Esophagus (tissue), 2 donors: ENCODE data around the gene COL4A3. TPM values are rescaled to one million over a fixed set of nuclear protein-coding genes. Genes with fewer than 3 reads are reported as not detected.
"Not testable (repeated sequence)": the region's sequence is repeated elsewhere in the genome, so short reads cannot be mapped to it uniquely, and the experiment has no call there.

Experiments
- H3K27ac ChIP-seq, 2 donors: one replicate each; pipeline ENCODE4 v1.5.1; 2013; ENCODE audit warnings: low read depth in 2 of 2, mild to moderate bottlenecking in 2 of 2, inconsistent platforms in 1 of 2, low read length in 1 of 2, moderate library complexity in 1 of 2
- H3K27me3 ChIP-seq, 2 donors: one replicate each; pipeline ENCODE4 v1.6.1; 2013; ENCODE audit warnings: low read length in 2 of 2, control low read depth in 1 of 2, mild to moderate bottlenecking in 1 of 2; ENCODE audit not compliant: insufficient read depth in 2 of 2, control insufficient read depth in 1 of 2
- H3K36me3 ChIP-seq, 2 donors: one replicate each; pipeline ENCODE4 v1.6.1; 2013; ENCODE audit warnings: low read length in 1 of 2; ENCODE audit not compliant: control insufficient read depth in 2 of 2, insufficient read depth in 2 of 2
- H3K4me1 ChIP-seq, 2 donors: one replicate each; pipeline ENCODE4 v1.6.1; 2013; ENCODE audit warnings: low read length in 1 of 2; ENCODE audit not compliant: control insufficient read depth in 2 of 2, insufficient read depth in 2 of 2
- H3K4me3 ChIP-seq, 2 donors: one replicate each; pipeline ENCODE4 v1.5.1; 2013; ENCODE audit warnings: low read length in 2 of 2, mild to moderate bottlenecking in 2 of 2, low read depth in 1 of 2, moderate library complexity in 1 of 2
- H3K9me3 ChIP-seq, 2 donors: one replicate each; pipeline ENCODE4 v1.6.1; 2013; ENCODE audit warnings: mild to moderate bottlenecking in 2 of 2, low read depth in 1 of 2, low read length in 1 of 2, moderate library complexity in 1 of 2; ENCODE audit not compliant: control insufficient read depth in 2 of 2, insufficient read depth in 1 of 2
- WGBS, 2 donors: extraction: QIAGEN DNeasy Blood & Tissue Kit; methylation state at CpG; one replicate each; pipeline ENCODE4 v1.1.7; 2013; 5-methylcytosine and 5-hydroxymethylcytosine counted together
- polyA plus RNA-seq, 2 donors: library from polyadenylated mRNA; stranded (reverse); fragments of 200-250 nt; gene quantifications; one replicate each; pipeline ENCODE4 v1.2.3, GENCODE V29; 2013
- donor health status: healthy with polysubstance abuse.
- donor health status: Bipolar disorder and iron deficiency.

COL4A3 gene
- polyA plus RNA-seq, 2 donors, result 0.18 to 0.44 TPM

DNA sequence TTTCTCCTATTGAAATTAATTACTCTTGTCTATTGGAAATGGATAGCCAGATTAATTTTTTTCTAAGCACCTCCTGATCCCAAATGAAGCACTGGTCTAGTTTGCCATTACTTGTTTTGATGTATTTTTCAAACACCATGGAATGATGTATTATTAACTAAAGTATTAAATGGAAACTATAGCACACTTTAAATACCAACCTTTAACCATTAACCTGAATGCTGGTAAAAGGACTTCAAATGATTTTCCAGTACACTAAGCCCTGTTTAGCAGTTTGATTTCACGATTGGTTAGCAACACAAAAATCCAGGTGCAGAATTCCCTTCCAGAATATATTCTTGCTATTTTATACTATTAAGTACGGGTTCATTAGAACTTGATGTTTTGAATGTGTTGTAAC lies 37.3 kb downstream of the COL4A3 start:
- no peaks in the 10 kb centered on the region for H3K9me3 ChIP-seq
- no peaks in the 10 kb centered on the region for H3K27me3 ChIP-seq
- no peak overlapping the region for H3K27ac ChIP-seq
- no peaks in the 10 kb centered on the region for H3K36me3 ChIP-seq
- no peaks in the 10 kb centered on the region for H3K4me1 ChIP-seq
- H3K4me3 ChIP-seq, result no peak overlapping the region
- WGBS, 2 donors, result 62 to 67% methylated on average over 2 of the region's 2 CpGs

DNA sequence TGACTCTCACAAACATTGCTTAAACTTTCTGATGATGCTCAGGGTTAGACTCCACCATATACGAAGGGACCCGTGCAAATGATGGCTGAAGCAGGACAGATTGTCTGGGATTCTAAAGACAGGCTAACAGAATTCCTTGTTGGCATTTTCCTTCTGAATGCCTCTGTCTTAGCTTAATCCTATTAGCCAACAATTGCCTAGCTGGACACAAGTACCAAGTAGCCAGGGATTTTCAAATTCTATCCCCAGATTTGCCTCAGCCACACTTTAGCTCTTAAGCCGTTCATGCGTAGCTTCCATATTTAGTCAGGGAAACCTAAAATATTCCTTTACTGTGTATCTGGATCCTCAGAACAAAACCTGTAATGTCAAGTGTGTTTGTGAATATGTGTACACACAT lies 40.0 kb downstream of the COL4A3 start:
- no peak overlapping the region for H3K27ac ChIP-seq
- WGBS, 2 donors, result 91 to 98% methylated on average over 4 of the region's 4 CpGs

DNA sequence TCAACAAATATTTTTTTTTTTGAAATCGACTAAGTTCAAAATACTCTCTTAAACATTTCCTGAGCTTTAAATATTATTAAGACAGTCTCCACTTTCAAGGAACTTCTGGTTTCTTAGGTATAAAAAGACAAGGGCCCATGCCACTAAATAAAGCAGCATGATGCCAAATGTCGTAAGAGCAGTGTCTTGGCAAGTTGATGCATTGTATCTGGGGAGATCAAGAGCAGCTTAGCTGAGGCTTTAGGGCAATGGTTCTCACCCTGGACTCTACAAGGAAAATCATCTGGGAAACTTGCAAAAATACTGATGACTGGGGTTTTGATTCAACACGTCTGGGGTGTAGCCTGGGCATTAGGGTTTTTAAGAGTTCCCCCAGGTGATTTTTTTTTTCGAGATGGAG lies 41.3 kb downstream of the COL4A3 start:
- Histone ChIP-seq H3K27ac (no peak overlapping the region), H3K4me3 (no peak overlapping the region), H3K36me3 (no peaks in the 10 kb centered on the region), H3K9me3 (no peaks in the 10 kb centered on the region), H3K4me1 (no peaks in the 10 kb centered on the region), H3K27me3 (no peaks in the 10 kb centered on the region)
- 44 to 63% methylated on average over 4 of the region's 4 CpGs for WGBS, 2 donors

More for the DNA sequence above, 40.0 kb downstream of the COL4A3 start:
- Histone ChIP-seq H3K36me3 (no peaks in the 10 kb centered on the region), H3K27me3 (no peaks in the 10 kb centered on the region), H3K4me1 (no peaks in the 10 kb centered on the region), H3K4me3 (no peak overlapping the region), H3K9me3 (no peaks in the 10 kb centered on the region)

DNA sequence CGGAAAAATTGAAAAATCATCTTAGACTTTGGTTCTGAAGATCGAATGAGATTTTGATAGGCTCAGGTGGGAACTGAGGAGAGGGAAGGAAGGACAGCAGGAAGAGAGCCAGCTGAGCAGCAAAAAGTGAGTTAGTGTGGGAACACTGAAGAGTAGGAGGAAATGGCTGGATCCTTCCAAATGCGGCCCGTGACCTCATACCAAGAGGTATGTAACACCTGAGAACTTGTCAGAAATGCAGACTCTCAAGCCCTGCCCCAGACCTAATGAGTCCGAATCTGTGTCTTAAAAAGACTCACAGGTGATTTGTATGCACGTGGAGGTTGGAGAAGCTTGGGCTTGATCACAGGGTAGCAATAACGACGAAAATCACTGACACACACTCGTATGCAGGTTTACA lies 42.0 kb downstream of the COL4A3 start:
- Histone ChIP-seq H3K27me3 (no peaks in the 10 kb centered on the region), H3K36me3 (no peaks in the 10 kb centered on the region), H3K4me3 (no peak overlapping the region), H3K27ac (no peak overlapping the region), H3K4me1 (no peaks in the 10 kb centered on the region), H3K9me3 (no peaks in the 10 kb centered on the region)
- 87 to 90% methylated on average over 9 of the region's 9 CpGs for WGBS, 2 donors

DNA sequence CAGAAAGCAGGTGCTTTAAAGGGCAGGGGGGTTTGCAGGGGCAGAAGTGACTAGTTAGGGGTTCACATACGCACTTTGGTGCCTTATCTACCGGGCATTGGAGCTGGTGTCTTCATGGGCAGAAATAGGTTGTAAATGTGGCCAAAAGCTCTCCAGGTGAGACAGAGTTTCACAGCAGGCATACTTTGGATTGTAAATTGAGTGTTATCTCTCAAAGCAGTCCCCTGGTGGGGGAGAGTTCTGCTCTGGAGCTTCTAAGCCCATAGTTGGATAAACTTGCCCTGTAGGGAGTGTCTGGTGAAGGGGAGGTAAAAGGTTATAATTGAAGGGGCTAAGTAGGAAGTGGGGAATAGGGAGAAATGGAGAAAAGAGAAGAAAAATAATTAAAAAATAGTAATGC lies 43.1 kb downstream of the COL4A3 start:
- 81 to 86% methylated on average over 2 of the region's 2 CpGs for WGBS, 2 donors
- Histone ChIP-seq H3K36me3 (no peaks in the 10 kb centered on the region), H3K4me1 (no peaks in the 10 kb centered on the region), H3K27ac (no peak overlapping the region), H3K9me3 (no peaks in the 10 kb centered on the region), H3K27me3 (no peaks in the 10 kb centered on the region), H3K4me3 (no peak overlapping the region)

DNA sequence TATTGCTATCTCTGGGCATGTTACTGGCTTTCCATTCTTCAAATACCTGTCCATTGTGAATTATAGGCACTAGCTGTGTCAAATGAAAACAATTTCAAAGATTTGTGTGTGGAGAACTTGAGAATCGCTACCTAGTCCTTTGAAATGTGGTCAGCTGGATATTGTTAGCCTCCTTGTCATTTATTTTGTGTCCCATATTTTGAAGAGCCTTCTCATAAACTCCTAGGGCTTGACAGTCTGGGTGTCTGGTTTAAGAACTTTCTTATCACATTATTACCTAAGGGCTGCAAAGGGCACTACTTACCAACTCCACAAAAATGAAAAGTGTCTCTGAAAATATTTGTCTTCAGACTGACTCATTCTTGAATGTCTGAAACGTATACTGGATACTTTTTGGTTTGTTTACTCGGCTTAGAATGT lies 50.2 kb downstream of the COL4A3 start:
- Histone ChIP-seq H3K4me3 (no peak overlapping the region), H3K9me3 (no peaks in the 10 kb centered on the region), H3K27ac (no peak overlapping the region), H3K4me1 (no peaks in the 10 kb centered on the region), H3K36me3 (no peaks in the 10 kb centered on the region), H3K27me3 (no peaks in the 10 kb centered on the region)
- WGBS, 2 donors, result 65 to 78% methylated on average over 3 of the region's 3 CpGs

DNA sequence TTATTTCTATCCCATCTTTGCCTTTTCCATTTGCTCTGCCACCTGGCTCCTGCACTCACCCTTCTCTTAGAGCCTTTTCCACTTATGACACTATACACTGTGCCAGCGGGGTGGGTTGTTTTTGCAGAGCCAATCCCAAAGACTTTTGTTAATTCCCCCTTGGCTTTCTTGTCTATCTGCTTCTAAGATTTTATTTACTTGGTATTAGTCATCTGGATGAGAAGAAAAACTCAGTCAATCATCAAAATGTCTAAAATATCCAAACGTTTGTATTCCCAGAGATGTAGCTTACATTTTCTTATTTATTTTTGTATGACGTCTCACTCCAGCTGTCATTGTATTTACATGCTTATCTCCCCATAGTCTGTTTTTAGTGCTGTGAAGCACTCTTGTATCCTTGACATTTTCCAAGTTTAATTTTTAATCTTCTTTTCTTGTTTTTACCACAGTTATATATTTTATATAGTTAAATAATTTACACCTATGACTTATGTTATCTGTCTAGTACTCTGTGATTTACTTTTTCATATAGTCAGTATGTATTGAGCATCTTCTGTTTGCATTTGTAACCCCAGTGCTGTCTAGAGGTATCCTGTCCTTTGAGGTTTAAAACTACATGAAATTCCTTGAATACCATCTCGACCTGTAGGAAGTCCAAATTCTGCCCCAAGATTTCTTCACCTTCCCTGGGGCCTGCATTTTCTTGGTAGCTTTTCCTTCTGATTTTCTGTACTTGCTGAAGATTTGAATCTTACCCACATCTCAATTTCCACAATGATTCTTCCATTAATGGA lies 55.1 kb downstream of the COL4A3 start:
- Histone ChIP-seq H3K27ac (no peak overlapping the region), H3K9me3 (no peaks in the 10 kb centered on the region), H3K4me1 (no peaks in the 10 kb centered on the region), H3K36me3 (no peaks in the 10 kb centered on the region), H3K4me3 (no peak overlapping the region), H3K27me3 (no peaks in the 10 kb centered on the region)
- 31 to 39% methylated on average over 4 of the region's 4 CpGs for WGBS, 2 donors

DNA sequence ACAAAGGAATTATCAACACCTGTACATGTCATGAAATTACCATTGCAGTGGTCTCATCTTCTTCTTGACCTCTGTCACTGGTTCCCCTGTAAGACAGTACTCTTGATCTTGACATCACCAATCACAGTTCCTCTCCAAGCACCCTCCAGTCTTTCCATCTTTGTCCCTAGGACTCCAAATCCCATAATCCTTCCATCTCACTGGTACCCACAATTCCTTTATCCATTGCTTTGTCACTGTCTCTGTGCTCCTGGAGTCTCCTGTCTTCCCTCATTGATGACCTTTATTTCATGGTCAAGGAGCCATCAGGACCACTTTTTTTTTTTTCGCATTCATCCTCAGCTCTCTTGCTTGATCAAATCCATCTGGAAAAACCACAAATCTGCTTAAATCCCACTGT lies 56.7 kb downstream of the COL4A3 start:
- H3K36me3 ChIP-seq, result no peaks in the 10 kb centered on the region
- WGBS, 2 donors, result 0 to 26% methylated on average over 1 of the region's 1 CpG
- H3K4me1 ChIP-seq, result no peaks in the 10 kb centered on the region
- no peaks in the 10 kb centered on the region for H3K27me3 ChIP-seq
- H3K27ac ChIP-seq, result no peak overlapping the region
- no peaks in the 10 kb centered on the region for H3K9me3 ChIP-seq
- no peak overlapping the region for H3K4me3 ChIP-seq

DNA sequence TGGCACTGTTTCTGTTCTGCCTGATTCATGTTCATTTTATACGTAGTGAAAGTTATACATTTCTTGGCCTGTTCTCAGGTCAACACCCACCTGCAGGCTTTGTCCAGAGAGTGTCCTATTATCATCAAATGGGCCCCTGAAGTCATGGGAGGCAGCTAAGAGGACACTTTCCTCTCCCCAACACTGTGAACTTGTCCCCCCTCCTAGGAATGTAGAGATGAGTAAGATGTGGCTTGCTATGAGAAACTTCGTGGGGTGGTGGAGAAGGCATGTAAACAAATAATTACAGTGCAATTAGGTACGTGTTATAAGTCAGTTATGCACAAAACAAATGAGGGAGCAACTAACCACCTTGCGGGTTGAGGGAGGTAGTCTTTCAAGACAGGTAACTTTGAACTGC lies 57.9 kb downstream of the COL4A3 start:
- H3K4me3 ChIP-seq, result no peak overlapping the region
- H3K9me3 ChIP-seq, result no peaks in the 10 kb centered on the region
- WGBS, 2 donors, result 59 to 62% methylated on average over 4 of the region's 4 CpGs
- no peak overlapping the region for H3K27ac ChIP-seq
- H3K4me1 ChIP-seq, result no peaks in the 10 kb centered on the region
- H3K27me3 ChIP-seq, result no peaks in the 10 kb centered on the region
- no peaks in the 10 kb centered on the region for H3K36me3 ChIP-seq

DNA sequence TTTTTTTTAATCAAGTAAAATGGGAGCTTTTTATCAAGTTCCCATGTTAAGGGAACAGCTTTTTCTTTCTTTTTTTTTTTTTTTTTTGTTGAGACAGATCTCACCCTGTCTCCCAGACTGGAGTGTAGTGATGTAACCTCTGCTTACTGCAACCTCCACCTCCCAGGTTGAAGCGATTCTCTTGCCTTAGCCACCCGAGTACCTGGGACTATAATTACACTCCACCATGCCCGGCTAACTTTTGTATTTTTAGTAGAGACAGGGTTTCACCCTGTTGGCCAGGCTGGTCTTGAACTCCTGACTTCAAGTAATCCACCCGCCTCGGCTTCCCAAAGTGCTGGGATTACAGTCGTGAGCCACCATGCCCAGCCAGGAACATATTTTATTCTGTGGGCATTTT lies 61.2 kb downstream of the COL4A3 start:
- WGBS, 2 donors, result 87 to 93% methylated on average over 6 of the region's 6 CpGs

More for the DNA sequence above, 61.2 kb downstream of the COL4A3 start:
- not testable (repeated sequence) for H3K9me3 ChIP-seq, H3K27ac ChIP-seq, H3K27me3 ChIP-seq, H3K4me1 ChIP-seq, H3K4me3 ChIP-seq, H3K36me3 ChIP-seq
